WTC11 (cell line): ENCODE results near the gene NAV2.

ENCODE experiments used
- CREB1 ChIP-seq: sonication (generic); formaldehyde crosslinking; IDR thresholded peaks from 2 replicates; pipeline ENCODE4 v1.8.0; 2023; ENCODE audit warnings: mild to moderate bottlenecking, missing genetic modification reagents
- CTCF ChIP-seq: fragments of 200-600 bp; IDR thresholded peaks from 2 replicates; pipeline ENCODE4 v1.8.0; 2022; ENCODE audit warnings: antibody characterized with exemption
- JUN ChIP-seq: sonication (generic); formaldehyde crosslinking; IDR thresholded peaks from 2 replicates; pipeline ENCODE4 v1.8.0; 2023; ENCODE audit warnings: mild to moderate bottlenecking, missing genetic modification reagents
- MXD4 ChIP-seq: fragments of 250-450 bp; sonication (Bioruptor Pico); IDR thresholded peaks from 2 replicates; pipeline ENCODE4 v1.8.0; 2021; ENCODE audit warnings: mild to moderate bottlenecking, moderate library complexity, borderline replicate concordance
- ZBTB21 ChIP-seq: sonication (generic); formaldehyde crosslinking; IDR thresholded peaks from 2 replicates; pipeline ENCODE4 v1.8.1; 2023; ENCODE audit warnings: mild to moderate bottlenecking, missing genetic modification reagents, borderline replicate concordance
- TF ChIP-seq, protein P1 (sequence below): sonication (generic); formaldehyde crosslinking; IDR thresholded peaks from 2 replicates; pipeline ENCODE4 v1.8.1; 2022; ENCODE audit warnings: mild to moderate bottlenecking, missing genetic modification reagents, moderate library complexity, borderline replicate concordance

DNA sequence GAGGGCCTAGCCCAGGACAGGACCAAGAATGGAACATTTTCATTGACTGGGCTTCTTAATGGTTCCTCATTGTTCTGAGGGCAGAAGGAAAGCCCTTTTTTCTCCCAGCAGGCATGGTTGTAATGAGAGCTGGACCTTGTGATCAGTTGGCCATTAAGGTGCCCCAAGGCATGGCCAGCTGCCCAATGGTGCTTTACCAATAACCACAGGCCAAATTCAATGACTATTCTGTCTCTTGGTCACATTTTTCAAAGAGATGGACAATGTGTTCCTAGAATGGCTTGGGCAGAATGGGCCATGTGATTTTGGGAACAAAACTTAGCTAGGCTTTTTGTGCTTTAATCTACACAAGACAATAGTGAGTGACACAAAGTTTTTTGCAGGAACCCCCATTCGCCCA is 7.3 kb downstream of the NAV2 start:
- TF ChIP-seq, protein P1, sequence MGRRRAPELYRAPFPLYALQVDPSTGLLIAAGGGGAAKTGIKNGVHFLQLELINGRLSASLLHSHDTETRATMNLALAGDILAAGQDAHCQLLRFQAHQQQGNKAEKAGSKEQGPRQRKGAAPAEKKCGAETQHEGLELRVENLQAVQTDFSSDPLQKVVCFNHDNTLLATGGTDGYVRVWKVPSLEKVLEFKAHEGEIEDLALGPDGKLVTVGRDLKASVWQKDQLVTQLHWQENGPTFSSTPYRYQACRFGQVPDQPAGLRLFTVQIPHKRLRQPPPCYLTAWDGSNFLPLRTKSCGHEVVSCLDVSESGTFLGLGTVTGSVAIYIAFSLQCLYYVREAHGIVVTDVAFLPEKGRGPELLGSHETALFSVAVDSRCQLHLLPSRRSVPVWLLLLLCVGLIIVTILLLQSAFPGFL = no peak
- TF ChIP-seq CREB1 (no peak), JUN (no peak), MXD4 (CRISPR knock-in tag) (no peak), ZBTB21 (CRISPR knock-in tag) (no peak), CTCF (no peak)
